Testis (tissue), 3 donors: ENCODE measurements around the gene MZB1. TPM values are rescaled to one million over a fixed set of nuclear protein-coding genes. Genes with fewer than 3 reads are reported as not detected.
A peak's percentile ranks its signal among the peaks of the same experiment; 100 is the strongest.

Experiments used
- DNase-seq: peaks from one replicate; pipeline ENCODE4 v3.0.0-alpha.2; 2019
- H3K27ac ChIP-seq, 2 donors: fragments of 200-600 bp; sonication (generic); one replicate each; pipeline ENCODE4 v1.5.1; 2019
- H3K27me3 ChIP-seq: fragments of 200-600 bp; sonication (generic); one replicate; pipeline ENCODE4 v1.5.1; 2019
- H3K36me3 ChIP-seq: fragments of 200-600 bp; sonication (generic); one replicate; pipeline ENCODE4 v1.5.1; 2017; ENCODE audit warnings: low read depth; ENCODE audit errors: missing control alignments
- H3K4me1 ChIP-seq: fragments of 200-600 bp; sonication (generic); one replicate; pipeline ENCODE4 v1.5.1; 2019
- H3K4me3 ChIP-seq, 2 donors: fragments of 200-600 bp; sonication (generic); one replicate each; pipeline ENCODE4 v1.5.1; 2017 to 2019
- H3K9me3 ChIP-seq: fragments of 200-600 bp; sonication (generic); one replicate; pipeline ENCODE4 v1.5.1; 2017
- CTCF ChIP-seq, 3 experiments: fragments of 450-650 bp in 2 of 3; fragments of 200-600 bp in 1 of 3; sonication (generic) in 1 of 3; IDR thresholded peaks; one replicate each; pipeline ENCODE4 v1.5.1; 2016 to 2019; ENCODE audit warnings: antibody characterized with exemption in 3 of 3, mild to moderate bottlenecking in 2 of 3, moderate library complexity in 1 of 3
- POLR2A ChIP-seq: fragments of 450-650 bp; IDR thresholded peaks from one replicate; pipeline ENCODE4 v1.6.1; 2017; ENCODE audit warnings: antibody characterized with exemption, mild to moderate bottlenecking, moderate library complexity
- WGBS, 2 donors: methylation state at CpG; one replicate each; pipeline ENCODE4 v1.1.5; 2018; 5-methylcytosine and 5-hydroxymethylcytosine counted together
- intact Hi-C: fragments of 100-400 bp; cut with DNase I; formaldehyde crosslinking; loops from one replicate; pipeline ENCODE4 v1.15.1; 2023; ENCODE audit warnings: low total_unique reads
- polyA plus RNA-seq: library from polyadenylated mRNA; stranded (reverse); fragments of 350-450 nt; fragmentation: Illumina TruSeq; extraction: RNeasy Lipid Tissue Mini Kit (QIAGEN cat#74804); gene quantifications from one replicate; pipeline ENCODE4 v1.2.3, GENCODE V29; 2014; ENCODE audit warnings: low read depth, low replicate concordance; ENCODE audit not compliant: insufficient read depth
- total RNA-seq, 2 donors: library from RNA; depleted of rRNA; stranded (reverse); fragments of >200 nt; gene quantifications; one replicate each; pipeline ENCODE4 v1.2.3, GENCODE V29; 2016

Gene MZB1
- total and polyA plus RNA-seq, 3 donors from 2014 or later = 0.31 to 6.0 (median 0.94) TPM

- Histone ChIP-seq H3K4me1 (peaks cover 8% of the 10 kb centered on the region), H3K27me3 (no peaks in the 10 kb centered on the region), H3K4me3 (peak overlapping the region; percentile 55 to 59), H3K9me3 (no peaks in the 10 kb centered on the region), H3K27ac (no peak overlapping the region), H3K36me3 (no peaks in the 10 kb centered on the region)
- WGBS, 2 donors = 16 to 35% methylated on average over 36 to 39 of the region's 49 CpGs
- intact Hi-C loops = no loop called here
- no peak for DNase-seq
- TF ChIP-seq POLR2A (no peak), CTCF (IDR thresholded peaks at IDR 0.05) (no peak)
These were observed 3.9 kb upstream of the MZB1 start for GRCh38 chr5:139393497-139394122.

GRCh38 chr5:139392678-139393496 is 3.2 kb upstream of the MZB1 start:
- TF ChIP-seq POLR2A (no peak), CTCF (IDR thresholded peaks at IDR 0.05) (peak; percentile 21 to 24 (median 22))
- peaks cover 8% of the 10 kb centered on the region for H3K4me1 ChIP-seq
- intact Hi-C loops = no loop called here

GRCh38 chr5:139392324-139392677 is 2.6 kb upstream of the MZB1 start:
- peaks cover 8% of the 10 kb centered on the region for H3K4me1 ChIP-seq
- no peak for TF ChIP-seq CTCF (IDR thresholded peaks at IDR 0.05)
- TF ChIP-seq POLR2A = no peak
- WGBS, 2 donors = 16 to 20% methylated on average over 8 to 34 of the region's 36 CpGs
- H3K27ac ChIP-seq = no peak overlapping the region
- peak overlapping the region; percentile 43 to 59 for H3K4me3 ChIP-seq
- no peak for DNase-seq
- H3K27me3 ChIP-seq = no peaks in the 10 kb centered on the region
- intact Hi-C loops = no loop called here
- no peaks in the 10 kb centered on the region for H3K36me3 ChIP-seq
- no peaks in the 10 kb centered on the region for H3K9me3 ChIP-seq

More at GRCh38 chr5:139392678-139393496, 3.2 kb upstream of the MZB1 start:
- WGBS, 2 donors = 29 to 36% methylated on average over 39 to 57 of the region's 77 CpGs
- Histone ChIP-seq H3K36me3 (no peaks in the 10 kb centered on the region), H3K4me3 (peak overlapping the region; percentile 43 to 59), H3K27me3 (no peaks in the 10 kb centered on the region), H3K9me3 (no peaks in the 10 kb centered on the region), H3K27ac (no peak overlapping the region)
- peak; percentile 41 for DNase-seq

GRCh38 chr5:139391570-139392323 is 2.0 kb upstream of the MZB1 start:
- intact Hi-C loops = no loop called here
- Histone ChIP-seq H3K4me3 (peak overlapping the region; percentile 43 to 59), H3K4me1 (peaks cover 8% of the 10 kb centered on the region)

More at GRCh38 chr5:139391570-139392323, 2.0 kb upstream of the MZB1 start:
- 52 to 58% methylated on average over 20 to 33 of the region's 33 CpGs for WGBS, 2 donors
- TF ChIP-seq POLR2A = no peak
- no peak for TF ChIP-seq CTCF (IDR thresholded peaks at IDR 0.05)
- Histone ChIP-seq H3K9me3 (no peaks in the 10 kb centered on the region), H3K27ac (no peak overlapping the region), H3K27me3 (no peaks in the 10 kb centered on the region), H3K36me3 (no peaks in the 10 kb centered on the region)
- no peak for DNase-seq
